ENCODE data around the gene FES. TPM values are rescaled to one million over a fixed set of nuclear protein-coding genes. Genes with fewer than 3 reads are reported as not detected.

The FES gene
- total RNA-seq, 1 donor from 2014 or later = 3.1 TPM

- H3K27me3 Mint-ChIP-seq = no peaks in the 10 kb centered on the region
- H3K4me3 Mint-ChIP-seq = no peak overlapping the region
- no peaks in the 10 kb centered on the region for H3K9me3 Mint-ChIP-seq
- no peak for DNase-seq (ENCODE audit: extremely low spot score, unreplicated experiment)
- no peak overlapping the region for H3K27ac Mint-ChIP-seq
- H3K4me1 Mint-ChIP-seq (ENCODE audit: unreplicated experiment) = peaks cover 4% of the 10 kb centered on the region
- TF ChIP-seq, protein P1, sequence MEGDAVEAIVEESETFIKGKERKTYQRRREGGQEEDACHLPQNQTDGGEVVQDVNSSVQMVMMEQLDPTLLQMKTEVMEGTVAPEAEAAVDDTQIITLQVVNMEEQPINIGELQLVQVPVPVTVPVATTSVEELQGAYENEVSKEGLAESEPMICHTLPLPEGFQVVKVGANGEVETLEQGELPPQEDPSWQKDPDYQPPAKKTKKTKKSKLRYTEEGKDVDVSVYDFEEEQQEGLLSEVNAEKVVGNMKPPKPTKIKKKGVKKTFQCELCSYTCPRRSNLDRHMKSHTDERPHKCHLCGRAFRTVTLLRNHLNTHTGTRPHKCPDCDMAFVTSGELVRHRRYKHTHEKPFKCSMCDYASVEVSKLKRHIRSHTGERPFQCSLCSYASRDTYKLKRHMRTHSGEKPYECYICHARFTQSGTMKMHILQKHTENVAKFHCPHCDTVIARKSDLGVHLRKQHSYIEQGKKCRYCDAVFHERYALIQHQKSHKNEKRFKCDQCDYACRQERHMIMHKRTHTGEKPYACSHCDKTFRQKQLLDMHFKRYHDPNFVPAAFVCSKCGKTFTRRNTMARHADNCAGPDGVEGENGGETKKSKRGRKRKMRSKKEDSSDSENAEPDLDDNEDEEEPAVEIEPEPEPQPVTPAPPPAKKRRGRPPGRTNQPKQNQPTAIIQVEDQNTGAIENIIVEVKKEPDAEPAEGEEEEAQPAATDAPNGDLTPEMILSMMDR (conservative IDR thresholded peaks at IDR 0.05) = no peak
- no peaks in the 10 kb centered on the region for H3K36me3 Mint-ChIP-seq
Measured at GRCh38 chr15:90857883-90858443, 26.3 kb upstream of the FES start.

DNA sequence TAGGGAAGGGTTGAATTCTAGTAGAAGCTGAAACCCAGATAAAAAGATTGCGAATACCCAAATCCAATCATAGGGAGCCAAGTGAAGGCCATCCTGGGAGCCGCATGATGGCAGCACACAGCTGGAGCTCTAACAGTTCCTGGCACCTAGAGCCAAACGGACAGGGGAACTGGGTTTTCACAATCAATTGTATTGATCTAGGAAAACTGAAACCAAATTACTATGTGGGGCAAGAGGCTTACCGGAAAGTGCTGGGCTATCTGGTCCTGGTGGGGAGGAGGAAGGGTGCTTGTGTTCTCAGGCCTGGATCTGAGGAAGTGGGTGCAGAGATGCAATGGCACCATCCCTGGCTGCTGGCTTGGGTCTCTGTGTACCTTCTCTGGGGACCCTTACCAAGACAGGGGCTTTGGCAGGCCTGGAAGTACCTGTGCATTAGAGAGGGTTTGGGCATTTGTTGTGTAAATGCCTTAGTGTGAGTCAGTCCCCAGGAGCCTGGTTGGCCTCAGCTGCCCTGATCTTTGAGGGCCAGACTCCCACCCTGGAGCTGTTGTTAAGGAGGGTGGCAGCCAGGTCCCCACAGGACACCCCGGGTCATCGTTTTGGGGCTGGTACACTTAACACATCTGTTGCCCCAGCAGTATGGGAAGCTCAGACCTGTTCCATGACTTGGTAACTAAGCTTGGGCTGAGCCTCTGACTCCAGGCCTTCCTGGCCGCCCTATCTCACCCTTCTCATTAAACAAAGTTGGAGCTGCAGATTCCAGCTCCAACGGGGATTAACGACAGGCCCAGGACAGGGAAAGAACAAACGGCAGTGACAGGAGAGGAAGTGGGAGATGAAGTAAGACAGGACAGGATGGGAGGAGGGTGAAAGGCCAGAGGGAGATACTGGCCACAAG is 24.8 kb upstream of the FES start:
- Mint-ChIP-seq H3K9me3 (no peaks in the 10 kb centered on the region), H3K27ac (no peak overlapping the region), H3K27me3 (no peaks in the 10 kb centered on the region), H3K4me1 (ENCODE audit: unreplicated experiment) (peaks cover 4% of the 10 kb centered on the region), H3K4me3 (no peak overlapping the region), H3K36me3 (no peaks in the 10 kb centered on the region)
- DNase-seq (ENCODE audit: extremely low spot score, unreplicated experiment) = no peak
- TF ChIP-seq, protein P1 (conservative IDR thresholded peaks at IDR 0.05) = no peak

DNA sequence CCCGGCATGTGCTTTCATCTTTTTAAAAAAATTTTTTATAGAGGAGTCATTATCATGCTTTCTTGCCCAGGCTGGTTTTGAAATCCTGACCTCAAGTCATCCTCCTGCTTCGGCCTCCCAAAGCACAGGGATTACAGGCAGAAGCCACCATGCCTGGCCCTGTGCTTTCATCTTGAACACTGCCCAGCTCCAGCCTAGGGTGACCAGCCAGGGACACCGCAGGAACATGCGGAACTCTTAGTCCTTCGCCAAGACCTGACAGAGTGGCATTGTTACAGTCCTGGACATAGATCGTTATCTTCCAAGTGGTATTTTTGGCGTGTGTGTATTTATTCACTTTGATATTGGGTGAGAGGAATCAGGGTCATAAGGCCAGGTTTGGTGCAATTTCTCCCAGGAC is 23.9 kb upstream of the FES start:
- TF ChIP-seq, protein P1 (conservative IDR thresholded peaks at IDR 0.05) = no peak
- no peaks in the 10 kb centered on the region for H3K27me3 Mint-ChIP-seq
- H3K4me3 Mint-ChIP-seq = no peak overlapping the region
- no peak overlapping the region for H3K27ac Mint-ChIP-seq
- H3K36me3 Mint-ChIP-seq = no peaks in the 10 kb centered on the region
- H3K4me1 Mint-ChIP-seq (ENCODE audit: unreplicated experiment) = peaks cover 4% of the 10 kb centered on the region
- no peaks in the 10 kb centered on the region for H3K9me3 Mint-ChIP-seq
- no peak for DNase-seq (ENCODE audit: extremely low spot score, unreplicated experiment)

DNA sequence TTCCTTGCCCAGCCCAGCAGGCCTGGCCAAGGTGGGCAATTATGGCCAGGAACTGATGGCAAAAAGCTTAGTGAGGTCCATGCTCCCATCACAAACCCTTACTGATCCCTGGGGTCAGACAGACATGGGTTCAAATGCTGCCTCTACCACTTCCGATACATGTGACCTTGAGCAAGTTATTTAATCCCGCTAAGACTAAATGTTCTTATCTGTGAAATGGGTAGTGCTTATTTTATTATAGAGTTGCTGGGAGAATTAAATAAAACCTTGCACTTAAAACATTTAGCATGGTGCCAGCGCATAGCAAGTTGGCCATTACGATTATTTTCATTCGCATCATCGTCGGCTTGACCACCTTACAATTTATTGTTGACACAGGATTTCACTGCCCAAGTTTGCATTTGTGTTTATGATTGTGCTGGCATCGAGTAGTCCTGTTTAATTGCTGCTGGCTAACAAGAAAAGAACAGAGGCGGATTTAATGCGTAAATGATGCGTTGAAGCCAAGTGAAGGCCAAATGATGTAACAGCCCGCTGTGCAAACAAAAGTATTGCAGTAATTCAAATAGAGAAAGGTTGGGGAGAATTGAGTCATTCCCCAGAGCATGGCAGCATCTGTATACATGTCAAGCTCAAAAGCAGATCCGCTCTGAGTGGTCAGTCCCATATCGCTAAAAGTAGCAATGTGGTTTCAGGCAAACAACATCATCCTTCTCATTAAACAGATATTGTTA is 23.2 kb upstream of the FES start:
- no peak for DNase-seq (ENCODE audit: extremely low spot score, unreplicated experiment)
- Mint-ChIP-seq H3K27ac (no peak overlapping the region), H3K4me1 (ENCODE audit: unreplicated experiment) (peaks cover 4% of the 10 kb centered on the region), H3K4me3 (no peak overlapping the region), H3K9me3 (no peaks in the 10 kb centered on the region), H3K27me3 (no peaks in the 10 kb centered on the region), H3K36me3 (no peaks in the 10 kb centered on the region)
- TF ChIP-seq, protein P1 (conservative IDR thresholded peaks at IDR 0.05) = no peak

DNA sequence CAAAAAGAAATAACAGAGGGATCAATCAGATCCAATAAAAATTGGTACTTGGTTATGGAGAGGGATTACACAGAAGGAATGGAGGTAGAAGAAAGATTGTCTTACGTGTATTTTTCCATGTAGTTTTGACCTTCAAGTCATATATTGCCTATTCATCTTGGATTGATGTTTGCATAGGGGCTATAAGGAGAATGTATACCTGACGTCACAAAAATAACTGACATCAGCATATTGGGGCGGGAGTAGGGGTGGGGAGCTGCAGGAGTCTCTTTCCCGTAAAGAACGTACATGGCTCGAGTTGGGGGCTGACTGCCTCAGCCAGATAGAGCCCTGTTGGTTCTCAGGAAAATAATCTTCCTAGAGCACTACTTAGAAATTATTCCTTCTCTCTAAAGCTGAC is 21.8 kb upstream of the FES start:
- Mint-ChIP-seq H3K36me3 (no peaks in the 10 kb centered on the region), H3K4me1 (ENCODE audit: unreplicated experiment) (peaks cover 4% of the 10 kb centered on the region), H3K4me3 (no peak overlapping the region), H3K27me3 (no peaks in the 10 kb centered on the region), H3K27ac (no peak overlapping the region), H3K9me3 (no peaks in the 10 kb centered on the region)
- TF ChIP-seq, protein P1 (conservative IDR thresholded peaks at IDR 0.05) = no peak
- no peak for DNase-seq (ENCODE audit: extremely low spot score, unreplicated experiment)

Data from type B pancreatic cell (in vitro differentiated cells).